ENCODE measurements around the gene TREML2. TPM values are rescaled to one million over a fixed set of nuclear protein-coding genes. Genes with fewer than 3 reads are reported as not detected.

TREML2 gene
- total RNA-seq, 2 donors from 2014 or later = 0.12 TPM; not detected in 1

GRCh38 chr6:41228096-41228495 is 27.1 kb upstream of the TREML2 start, which contains the start of gene TREML4:
TREML4 (plus strand) TSS chr6:41228349; CDS start chr6:41228428, 79 bp downstream.
- Histone ChIP-seq H3K27me3 (no peaks in the 10 kb centered on the region), H3K4me3 (no peak within 1 kb of the TSS), H3K27ac (no peak within 1 kb of the TSS), H3K4me1 (no peaks in the 10 kb centered on the region), H3K36me3 (no peaks in the 10 kb centered on the region), H3K9me3 (no peaks in the 10 kb centered on the region)
- no peak for TF ChIP-seq CTCF (IDR thresholded peaks at IDR 0.05)
- DNase-seq (ENCODE audit: low spot score) = no peak

- H3K36me3 ChIP-seq = no peaks in the 10 kb centered on the region
- H3K9me3 ChIP-seq = no peaks in the 10 kb centered on the region
- H3K27me3 ChIP-seq = no peaks in the 10 kb centered on the region
- no peaks in the 10 kb centered on the region for H3K4me1 ChIP-seq
- DNase-seq (ENCODE audit: low spot score) = no peak
- H3K4me3 ChIP-seq = no peak overlapping the region
- TF ChIP-seq CTCF (IDR thresholded peaks at IDR 0.05) = no peak
- H3K27ac ChIP-seq = no peak overlapping the region
Observed at GRCh38 chr6:41226752-41227151, 25.8 kb upstream of the TREML2 start.

GRCh38 chr6:41224800-41225199 is 23.9 kb upstream of the TREML2 start:
- Histone ChIP-seq H3K4me1 (no peaks in the 10 kb centered on the region), H3K4me3 (no peak overlapping the region), H3K36me3 (no peaks in the 10 kb centered on the region), H3K9me3 (peaks cover 0 to 8% of the 10 kb centered on the region in 2 donors), H3K27ac (no peak overlapping the region), H3K27me3 (no peaks in the 10 kb centered on the region)
- DNase-seq (ENCODE audit: low spot score) = no peak
- no peak for TF ChIP-seq CTCF (IDR thresholded peaks at IDR 0.05)

GRCh38 chr6:41222513-41222912 is 21.6 kb upstream of the TREML2 start:
- no peak for DNase-seq (ENCODE audit: low spot score)
- Histone ChIP-seq H3K36me3 (no peaks in the 10 kb centered on the region), H3K9me3 (peaks cover 0 to 8% of the 10 kb centered on the region in 2 donors), H3K4me1 (no peaks in the 10 kb centered on the region), H3K27ac (no peak overlapping the region), H3K27me3 (no peaks in the 10 kb centered on the region), H3K4me3 (no peak overlapping the region)
- TF ChIP-seq CTCF (IDR thresholded peaks at IDR 0.05) = no peak

- Histone ChIP-seq H3K27ac (no peak overlapping the region), H3K27me3 (no peaks in the 10 kb centered on the region), H3K36me3 (no peaks in the 10 kb centered on the region), H3K4me3 (no peak overlapping the region), H3K4me1 (no peaks in the 10 kb centered on the region), H3K9me3 (peaks cover 0 to 8% of the 10 kb centered on the region in 2 donors)
- TF ChIP-seq CTCF (IDR thresholded peaks at IDR 0.05) = no peak
- no peak for DNase-seq (ENCODE audit: low spot score)
Observed at GRCh38 chr6:41222045-41222444, 21.1 kb upstream of the TREML2 start.

GRCh38 chr6:41216616-41217015 is 15.7 kb upstream of the TREML2 start:
- Histone ChIP-seq H3K4me1 (no peaks in the 10 kb centered on the region), H3K27me3 (no peaks in the 10 kb centered on the region), H3K9me3 (peaks cover 0 to 8% of the 10 kb centered on the region in 2 donors), H3K27ac (no peak overlapping the region), H3K4me3 (no peak overlapping the region), H3K36me3 (no peaks in the 10 kb centered on the region)
- no peak for TF ChIP-seq CTCF (IDR thresholded peaks at IDR 0.05)
- DNase-seq (ENCODE audit: low spot score) = no peak
